Neuronal stem cell (in vitro differentiated cells): ENCODE measurements around the gene ST6GAL1.

Source experiments
- DNase-seq: peaks from one replicate; pipeline ENCODE4 v3.0.0-alpha.2; 2013; ENCODE audit warnings: low spot score
- H2AFZ ChIP-seq: one replicate; pipeline ENCODE4 v1.6.1; 2013; ENCODE audit warnings: mild to moderate bottlenecking, low read length, inconsistent platforms
- H2AK5ac ChIP-seq: 2 replicates; pipeline ENCODE4 v1.6.1; 2013; ENCODE audit warnings: low read depth, mild to moderate bottlenecking, inconsistent platforms, low read length, moderate library complexity, mixed read lengths
- H2BK120ac ChIP-seq: 2 replicates; pipeline ENCODE4 v1.6.1; 2013; ENCODE audit warnings: low read depth, mild to moderate bottlenecking, inconsistent platforms, low read length, moderate library complexity, mixed read lengths
- H2BK12ac ChIP-seq: one replicate; pipeline ENCODE4 v1.6.1; 2013; ENCODE audit warnings: low read length, inconsistent platforms
- H2BK15ac ChIP-seq: 2 replicates; pipeline ENCODE4 v1.6.1; 2013; ENCODE audit warnings: mild to moderate bottlenecking, low read length, inconsistent platforms, mixed read lengths
- H2BK5ac ChIP-seq: one replicate; pipeline ENCODE4 v1.6.1; 2013; ENCODE audit warnings: inconsistent platforms, mild to moderate bottlenecking, low read length, moderate library complexity
- H3K14ac ChIP-seq: one replicate; pipeline ENCODE4 v1.6.1; 2013; ENCODE audit warnings: low read length, inconsistent platforms
- H3K18ac ChIP-seq: 2 replicates; pipeline ENCODE4 v1.6.1; 2013; ENCODE audit warnings: low read length, inconsistent platforms
- H3K23ac ChIP-seq: 2 replicates; pipeline ENCODE4 v1.6.1; 2013; ENCODE audit warnings: low read depth, mild to moderate bottlenecking, mixed read lengths, low read length, inconsistent platforms; ENCODE audit not compliant: poor library complexity
- H3K27ac ChIP-seq: replicated peaks from 3 replicates; pipeline ENCODE4 v1.5.1; 2013; ENCODE audit warnings: low read length, inconsistent platforms
- H3K27me3 ChIP-seq, 3 experiments: 2 replicates each; pipeline ENCODE4 v1.6.1; 2013; ENCODE audit warnings: low read length in 3 of 3, mild to moderate bottlenecking in 2 of 3, inconsistent platforms in 1 of 3, low read depth in 1 of 3, mixed read lengths in 1 of 3, moderate library complexity in 1 of 3; ENCODE audit not compliant: control insufficient read depth in 3 of 3, insufficient read depth in 3 of 3
- H3K36me3 ChIP-seq, 2 donors: replicated peaks in 1 of 2; 2 replicates each; pipeline ENCODE4 v1.6.1; 2013; ENCODE audit warnings: low read length in 2 of 2; ENCODE audit not compliant: control insufficient read depth in 2 of 2, insufficient read depth in 2 of 2
- H3K4ac ChIP-seq: 2 replicates; pipeline ENCODE4 v1.6.1; 2013; ENCODE audit warnings: inconsistent platforms, mild to moderate bottlenecking, low read length, moderate library complexity
- H3K4me1 ChIP-seq, 2 donors: 1 replicate in 1 of 2; 2 replicates in 1 of 2; pipeline ENCODE4 v1.6.1; 2013; ENCODE audit warnings: low read length in 2 of 2, low read depth in 1 of 2; ENCODE audit not compliant: control insufficient read depth in 2 of 2, insufficient read depth in 1 of 2
- H3K4me2 ChIP-seq: one replicate; pipeline ENCODE4 v1.6.1; 2013; ENCODE audit warnings: mild to moderate bottlenecking, low read length, inconsistent platforms; ENCODE audit not compliant: insufficient read depth, poor library complexity, severe bottlenecking
- H3K4me3 ChIP-seq, 2 donors: 2 replicates each; pipeline ENCODE4 v1.5.1; 2013; ENCODE audit warnings: low read length in 2 of 2, mild to moderate bottlenecking in 2 of 2, inconsistent platforms in 1 of 2, moderate library complexity in 1 of 2
- H3K79me1 ChIP-seq: one replicate; pipeline ENCODE4 v1.6.1; 2013; ENCODE audit warnings: low read depth, mild to moderate bottlenecking, inconsistent platforms, low read length, moderate library complexity
- H3K9ac ChIP-seq: one replicate; pipeline ENCODE4 v1.6.1; 2013; ENCODE audit warnings: mild to moderate bottlenecking, low read depth, low read length, inconsistent platforms; ENCODE audit not compliant: poor library complexity
- H3K9me3 ChIP-seq, 2 donors: replicated peaks in 1 of 2; 2 replicates each; pipeline versions ENCODE3 to v1.6.1; 2013; ENCODE audit warnings: low read length in 2 of 2, mild to moderate bottlenecking in 2 of 2, inconsistent platforms in 1 of 2, low read depth in 1 of 2, mixed read lengths in 1 of 2, moderate library complexity in 1 of 2; ENCODE audit not compliant: control insufficient read depth in 2 of 2, insufficient read depth in 1 of 2
- H4K8ac ChIP-seq: one replicate; pipeline ENCODE4 v1.6.1; 2013; ENCODE audit warnings: low read depth, mild to moderate bottlenecking, inconsistent platforms, low read length, moderate library complexity
- H4K91ac ChIP-seq: one replicate; pipeline ENCODE4 v1.6.1; 2013; ENCODE audit warnings: low read length, low read depth, mild to moderate bottlenecking, inconsistent platforms; ENCODE audit not compliant: poor library complexity
- WGBS, 2 donors: extraction: QIAGEN DNeasy Blood & Tissue Kit; methylation state at CpG; one replicate each; pipeline ENCODE4 v1.1.7; 2013; ENCODE audit warnings: missing lambda C conversion rate in 2 of 2, mixed read lengths in 1 of 2; ENCODE audit not compliant: insufficient read length in 2 of 2, insufficient replicate concordance in 1 of 2; ENCODE audit errors: extremely low coverage in 2 of 2; 5-methylcytosine and 5-hydroxymethylcytosine counted together

Gene ST6GAL1

DNA sequence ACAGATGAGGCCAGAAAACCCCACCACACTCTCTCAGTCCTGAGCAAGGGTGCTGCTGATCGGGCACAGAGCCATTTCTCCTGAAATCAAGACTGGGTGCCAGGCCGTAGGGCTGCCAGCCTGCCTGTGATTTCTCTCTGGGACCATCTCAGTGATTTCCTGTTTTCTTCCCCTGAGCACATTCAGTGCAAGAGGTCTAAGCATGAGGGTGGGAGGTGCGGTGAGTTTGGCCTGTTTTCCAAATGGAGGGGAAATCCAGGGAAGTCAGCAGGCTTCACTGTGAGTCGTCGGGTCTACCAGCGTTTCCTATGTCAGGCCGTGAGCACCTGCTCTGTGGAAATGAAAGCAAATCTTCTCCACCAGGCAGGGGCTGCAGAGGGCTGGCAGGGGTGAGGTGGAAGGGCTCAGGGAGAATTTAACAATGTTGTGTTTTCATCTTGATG, 82.3 kb downstream of the ST6GAL1 start:
- H2BK15ac ChIP-seq: no peak overlapping the region
- no peak overlapping the region for H3K4ac ChIP-seq
- no peak overlapping the region for H4K8ac ChIP-seq
- H2AFZ ChIP-seq: no peak overlapping the region
- no CpG with 5 or more reads among the region's 7 CpGs for WGBS, 2 donors
- no peak overlapping the region for H3K9ac ChIP-seq
- no peak overlapping the region for H3K18ac ChIP-seq
- H3K4me2 ChIP-seq: no peak overlapping the region
- H2BK5ac ChIP-seq: no peak overlapping the region
- no peaks in the 10 kb centered on the region for H3K4me1 ChIP-seq
- H3K79me1 ChIP-seq: peaks cover 2% of the 10 kb centered on the region
- no peaks in the 10 kb centered on the region for H3K9me3 ChIP-seq
- no peak overlapping the region for H4K91ac ChIP-seq
- no peak overlapping the region for H3K4me3 ChIP-seq
- no peak overlapping the region for H3K27ac ChIP-seq
- H2BK12ac ChIP-seq: no peak overlapping the region
- H2BK120ac ChIP-seq: no peak overlapping the region
- no peak overlapping the region for H2AK5ac ChIP-seq
- H3K23ac ChIP-seq: no peak overlapping the region
- peaks cover 0 to 4% of the 10 kb centered on the region in 2 donors for H3K36me3 ChIP-seq
- DNase-seq: no peak
- no peak overlapping the region for H3K14ac ChIP-seq
- H3K27me3 ChIP-seq: no peaks in the 10 kb centered on the region

DNA sequence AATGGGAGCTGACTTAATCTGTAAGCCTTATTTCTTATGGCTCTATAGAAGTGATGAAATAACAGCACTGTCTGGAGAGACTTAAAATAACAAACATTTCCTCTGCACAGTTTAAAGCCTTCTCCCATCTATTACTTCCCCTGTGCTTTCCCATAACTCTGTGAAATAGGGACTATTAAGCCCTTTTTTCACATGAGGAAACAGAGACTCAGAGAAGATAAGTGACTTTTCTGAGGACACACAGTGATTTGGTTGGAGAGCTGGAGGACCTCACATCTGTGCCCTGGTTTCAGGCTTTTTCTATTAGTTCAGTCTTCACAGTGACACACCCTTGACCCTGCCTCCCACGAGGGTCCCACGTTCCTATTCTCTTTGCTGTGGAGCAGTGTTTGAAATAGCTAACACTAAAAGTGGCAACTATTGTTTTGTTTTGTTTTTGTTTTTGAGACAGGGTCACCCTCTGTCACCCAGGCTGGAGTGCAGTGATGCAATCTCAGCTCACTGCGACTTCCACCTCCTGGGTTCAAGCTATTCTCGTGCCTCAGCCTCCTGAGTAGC, 82.9 kb downstream of the ST6GAL1 start:
- H3K79me1 ChIP-seq: peaks cover 2% of the 10 kb centered on the region
- H2AFZ ChIP-seq: no peak overlapping the region
- no peak overlapping the region for H3K4me3 ChIP-seq
- H3K23ac ChIP-seq: no peak overlapping the region
- no peaks in the 10 kb centered on the region for H3K27me3 ChIP-seq
- H3K9me3 ChIP-seq: no peaks in the 10 kb centered on the region
- no peak overlapping the region for H3K4ac ChIP-seq
- no peak overlapping the region for H4K91ac ChIP-seq
- no peak overlapping the region for H2BK12ac ChIP-seq
- H4K8ac ChIP-seq: no peak overlapping the region
- no peak overlapping the region for H3K4me2 ChIP-seq
- H3K9ac ChIP-seq: no peak overlapping the region
- H2BK5ac ChIP-seq: no peak overlapping the region
- peaks cover 0 to 5% of the 10 kb centered on the region in 2 donors for H3K36me3 ChIP-seq
- no peaks in the 10 kb centered on the region for H3K4me1 ChIP-seq
- no peak overlapping the region for H3K27ac ChIP-seq
- H3K14ac ChIP-seq: no peak overlapping the region
- whole genome bisulfite sequencing, 2 donors: no CpG with 5 or more reads among the region's 4 CpGs
- H2BK120ac ChIP-seq: no peak overlapping the region
- no peak overlapping the region for H2AK5ac ChIP-seq
- H3K18ac ChIP-seq: no peak overlapping the region
- DNase-seq: no peak
- no peak overlapping the region for H2BK15ac ChIP-seq

DNA sequence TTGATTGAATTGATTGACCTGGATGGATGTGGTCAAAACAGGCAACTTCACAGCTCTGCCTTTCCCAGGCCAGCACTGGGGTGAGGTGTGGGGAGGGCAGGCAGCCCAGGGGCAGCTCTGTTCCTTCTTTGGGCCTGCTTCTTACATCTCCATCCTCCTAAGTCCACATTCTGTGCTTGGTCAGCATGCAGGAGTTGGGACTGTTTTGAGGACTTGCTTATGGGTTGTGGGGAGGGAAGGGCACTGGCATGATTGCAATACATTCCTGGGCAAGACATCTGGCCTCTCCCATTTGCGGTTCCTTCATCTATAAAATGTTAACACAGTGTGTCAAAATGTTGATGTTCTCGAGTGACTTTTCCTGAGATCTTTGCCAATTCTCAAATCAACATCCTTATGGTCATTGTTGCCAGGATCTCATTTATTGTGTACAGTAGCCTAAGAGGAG, 84.1 kb downstream of the ST6GAL1 start:
- no peak overlapping the region for H3K4me3 ChIP-seq
- no peak overlapping the region for H3K27ac ChIP-seq
- H3K9ac ChIP-seq: no peak overlapping the region
- H3K23ac ChIP-seq: no peak overlapping the region
- DNase-seq: no peak
- no peaks in the 10 kb centered on the region for H3K4me1 ChIP-seq
- H3K36me3 ChIP-seq: peaks cover 0 to 5% of the 10 kb centered on the region in 2 donors
- no peak overlapping the region for H3K18ac ChIP-seq
- H4K91ac ChIP-seq: no peak overlapping the region
- no peaks in the 10 kb centered on the region for H3K27me3 ChIP-seq
- no peak overlapping the region for H2AFZ ChIP-seq
- H2BK15ac ChIP-seq: no peak overlapping the region
- H2BK5ac ChIP-seq: no peak overlapping the region
- no peak overlapping the region for H2BK120ac ChIP-seq
- H3K4ac ChIP-seq: no peak overlapping the region
- H3K4me2 ChIP-seq: no peak overlapping the region
- no peaks in the 10 kb centered on the region for H3K9me3 ChIP-seq
- no CpG with 5 or more reads among the region's 2 CpGs for WGBS, 2 donors
- H3K79me1 ChIP-seq: peaks cover 2% of the 10 kb centered on the region
- no peak overlapping the region for H2AK5ac ChIP-seq
- H3K14ac ChIP-seq: no peak overlapping the region
- no peak overlapping the region for H4K8ac ChIP-seq
- H2BK12ac ChIP-seq: no peak overlapping the region

DNA sequence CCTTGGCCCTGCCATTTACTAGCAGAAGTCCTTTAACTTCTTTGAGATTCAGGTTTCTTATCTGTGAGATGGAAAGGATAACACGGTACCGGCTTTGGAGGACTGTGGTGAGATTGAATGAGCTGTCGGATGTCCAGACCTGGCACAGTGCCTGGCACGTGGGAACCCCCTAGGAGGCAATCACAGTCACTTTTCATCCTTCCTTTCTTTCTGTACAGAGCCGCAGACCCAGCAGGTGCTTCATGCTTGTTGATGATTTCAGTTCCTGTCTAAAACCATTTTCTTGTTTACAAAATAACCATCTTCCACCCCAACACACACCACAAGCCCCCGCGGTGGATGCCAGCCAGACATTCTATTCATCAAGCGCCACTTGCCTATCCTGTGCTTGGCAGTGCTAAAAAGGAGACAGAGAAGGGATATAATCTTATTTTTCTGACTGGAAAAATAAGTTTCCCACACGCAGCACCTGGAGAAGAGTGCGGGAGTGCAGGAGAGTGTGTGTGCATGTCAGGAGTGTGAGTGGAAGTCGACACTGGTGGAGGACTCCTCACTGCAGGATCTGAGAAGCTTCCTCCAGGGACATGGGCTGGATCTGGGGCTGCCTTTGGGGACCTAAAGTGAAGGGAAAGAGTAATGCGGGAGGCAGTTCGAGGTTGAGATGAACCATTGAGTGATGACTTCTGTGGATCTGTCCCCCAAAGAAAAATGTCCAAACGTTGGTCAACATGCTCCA, 85.7 kb downstream of the ST6GAL1 start:
- H2BK12ac ChIP-seq: no peak overlapping the region
- H2AFZ ChIP-seq: no peak overlapping the region
- no peak overlapping the region for H2BK5ac ChIP-seq
- no peak for DNase-seq
- H3K36me3 ChIP-seq: peaks cover 0 to 5% of the 10 kb centered on the region in 2 donors
- WGBS, 2 donors: no CpG with 5 or more reads among the region's 14 CpGs
- no peak overlapping the region for H2BK120ac ChIP-seq
- no peak overlapping the region for H4K91ac ChIP-seq
- H4K8ac ChIP-seq: no peak overlapping the region
- H3K9me3 ChIP-seq: no peaks in the 10 kb centered on the region
- H2AK5ac ChIP-seq: no peak overlapping the region
- H3K4me1 ChIP-seq: no peaks in the 10 kb centered on the region
- no peak overlapping the region for H2BK15ac ChIP-seq
- H3K4me2 ChIP-seq: no peak overlapping the region
- H3K9ac ChIP-seq: no peak overlapping the region
- H3K4ac ChIP-seq: no peak overlapping the region
- H3K18ac ChIP-seq: no peak overlapping the region
- H3K14ac ChIP-seq: no peak overlapping the region
- H3K4me3 ChIP-seq: no peak overlapping the region
- no peaks in the 10 kb centered on the region for H3K27me3 ChIP-seq
- no peak overlapping the region for H3K27ac ChIP-seq
- peaks cover 2% of the 10 kb centered on the region for H3K79me1 ChIP-seq
- no peak overlapping the region for H3K23ac ChIP-seq
